ENCODE results near the gene GADD45A. TPM values are rescaled to one million over a fixed set of nuclear protein-coding genes. Genes with fewer than 3 reads are reported as not detected.
A peak's percentile ranks its signal among the peaks of the same experiment; 100 is the strongest.

GADD45A gene
- total RNA-seq, 6 experiments from 2014 or later = 14.1 to 66.4 (median 43.6) TPM

- no peaks in the 10 kb centered on the region for H3K9me3 ChIP-seq
- no peaks in the 10 kb centered on the region for H3K36me3 ChIP-seq
- ATAC-seq (peak in 2 of 4 donors; percentile 46 to 52), DNase-seq (no peak)
- 81% methylated on average over 5 of the region's 6 CpGs for WGBS (ENCODE audit: insufficient coverage, low coverage, low lambda C conversion rate, missing lambda C conversion rate)
- intact Hi-C loops (cut with DNase I) = no loop called here
- H3K27me3 ChIP-seq = no peaks in the 10 kb centered on the region
- TF ChIP-seq POLR2A (IDR thresholded peaks at IDR 0.05) (no peak), CTCF (IDR thresholded peaks at IDR 0.05) (no peak)
- no peak overlapping the region for H3K27ac ChIP-seq
- H3K4me3 ChIP-seq = no peak overlapping the region
- peaks cover 0 to 42% (median 18%) of the 10 kb centered on the region in 4 donors for H3K4me1 ChIP-seq
These were observed 28.3 kb downstream of the GADD45A start for GRCh38 chr1:67713057-67713846.

GRCh38 chr1:67715819-67716218 is 30.8 kb downstream of the GADD45A start:
- Histone ChIP-seq H3K27ac (peak overlapping the region in 2 of 3 donors; percentile 33 to 69), H3K9me3 (no peaks in the 10 kb centered on the region), H3K27me3 (no peaks in the 10 kb centered on the region), H3K36me3 (no peaks in the 10 kb centered on the region), H3K4me3 (no peak overlapping the region), H3K4me1 (peaks cover 0 to 42% (median 18%) of the 10 kb centered on the region in 4 donors)
- TF ChIP-seq POLR2A (IDR thresholded peaks at IDR 0.05) (no peak), CTCF (IDR thresholded peaks at IDR 0.05) (no peak)
- intact Hi-C loops (cut with DNase I) = no loop called here
- WGBS (ENCODE audit: insufficient coverage, low coverage, low lambda C conversion rate, missing lambda C conversion rate) = 8% methylated on average over 2 of the region's 2 CpGs
- peak; percentile 52 to 83 (median 69) for ATAC-seq
- DNase-seq = peak in 1 of 3 donors; percentile 69

GRCh38 chr1:67716800-67717199 is 31.8 kb downstream of the GADD45A start:
- Histone ChIP-seq H3K4me1 (peaks cover 0 to 42% (median 18%) of the 10 kb centered on the region in 4 donors), H3K27ac (peak overlapping the region in 2 of 3 donors; percentile 33 to 69), H3K9me3 (no peaks in the 10 kb centered on the region), H3K27me3 (no peaks in the 10 kb centered on the region), H3K36me3 (no peaks in the 10 kb centered on the region), H3K4me3 (no peak overlapping the region)
- ATAC-seq = peak in 3 of 4 donors; percentile 20 to 62 (median 45)
- TF ChIP-seq POLR2A (IDR thresholded peaks at IDR 0.05) = no peak
- TF ChIP-seq CTCF (IDR thresholded peaks at IDR 0.05) = no peak
- DNase-seq = no peak
- WGBS (ENCODE audit: insufficient coverage, low coverage, low lambda C conversion rate, missing lambda C conversion rate) = 70% methylated on average over 3 of the region's 4 CpGs
- intact Hi-C loops (cut with DNase I) = no loop called here

- peak in 1 of 3 donors; percentile 53 for DNase-seq
- Histone ChIP-seq H3K4me3 (no peak overlapping the region), H3K27ac (peak overlapping the region in 2 of 3 donors; percentile 18 to 54), H3K36me3 (no peaks in the 10 kb centered on the region), H3K27me3 (no peaks in the 10 kb centered on the region), H3K9me3 (no peaks in the 10 kb centered on the region), H3K4me1 (peaks cover 0 to 42% (median 18%) of the 10 kb centered on the region in 4 donors)
- ATAC-seq = peak; percentile 54 to 81 (median 68)
- 49% methylated on average over 4 of the region's 4 CpGs for WGBS (ENCODE audit: insufficient coverage, low coverage, low lambda C conversion rate, missing lambda C conversion rate)
- intact Hi-C loops (cut with DNase I) = no loop called here
- TF ChIP-seq POLR2A (IDR thresholded peaks at IDR 0.05) = peak; percentile 39
- TF ChIP-seq CTCF (IDR thresholded peaks at IDR 0.05) = no peak
These were observed 32.9 kb downstream of the GADD45A start for GRCh38 chr1:67717876-67718275.

Measured in right lobe of liver (tissue), 6 donors.